H1 (cell line): Measurements from ENCODE around the gene TMEM129.

Experiments
- ASH2L ChIP-seq: fragments of 200-600, 300-600 bp; sonication (generic); IDR thresholded peaks from one replicate; pipeline ENCODE4 v1.7.1; 2017; ENCODE audit warnings: low read length
- TF ChIP-seq, protein P1 (sequence below), 3 experiments: IDR thresholded peaks; 1 replicate in 2 of 3; 2 replicates in 1 of 3; pipeline versions ENCODE4 v1.5.1 to v1.6.1; 2011; ENCODE audit warnings: low read length in 3 of 3, mild to moderate bottlenecking in 3 of 3, inconsistent platforms in 2 of 3, low read depth in 1 of 3, moderate library complexity in 1 of 3; ENCODE audit not compliant: insufficient read depth in 1 of 3; ENCODE audit errors: control extremely low read depth in 1 of 3

DNA sequence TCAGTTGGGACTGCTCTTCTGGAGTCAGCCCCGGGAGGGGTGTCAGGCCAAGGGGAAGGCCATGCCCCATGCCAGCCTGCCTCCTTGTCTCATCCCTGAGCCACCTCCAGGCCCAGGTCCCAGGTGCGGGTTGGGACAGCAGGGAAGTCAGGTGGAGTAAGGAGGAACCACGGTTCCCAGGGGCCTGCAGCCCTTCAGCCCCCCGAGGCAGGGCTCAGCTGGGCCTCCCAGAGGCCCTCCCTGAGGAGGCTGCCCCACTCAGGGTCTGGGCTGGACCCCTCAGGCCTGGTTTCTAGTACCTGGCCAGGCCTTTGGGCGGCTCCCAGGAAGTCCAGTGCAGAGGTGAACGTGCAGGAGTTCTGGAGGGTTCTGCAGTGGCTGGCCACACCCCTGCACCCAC lies 48.6 kb upstream of the TMEM129 start:
- TF ChIP-seq, protein P1, sequence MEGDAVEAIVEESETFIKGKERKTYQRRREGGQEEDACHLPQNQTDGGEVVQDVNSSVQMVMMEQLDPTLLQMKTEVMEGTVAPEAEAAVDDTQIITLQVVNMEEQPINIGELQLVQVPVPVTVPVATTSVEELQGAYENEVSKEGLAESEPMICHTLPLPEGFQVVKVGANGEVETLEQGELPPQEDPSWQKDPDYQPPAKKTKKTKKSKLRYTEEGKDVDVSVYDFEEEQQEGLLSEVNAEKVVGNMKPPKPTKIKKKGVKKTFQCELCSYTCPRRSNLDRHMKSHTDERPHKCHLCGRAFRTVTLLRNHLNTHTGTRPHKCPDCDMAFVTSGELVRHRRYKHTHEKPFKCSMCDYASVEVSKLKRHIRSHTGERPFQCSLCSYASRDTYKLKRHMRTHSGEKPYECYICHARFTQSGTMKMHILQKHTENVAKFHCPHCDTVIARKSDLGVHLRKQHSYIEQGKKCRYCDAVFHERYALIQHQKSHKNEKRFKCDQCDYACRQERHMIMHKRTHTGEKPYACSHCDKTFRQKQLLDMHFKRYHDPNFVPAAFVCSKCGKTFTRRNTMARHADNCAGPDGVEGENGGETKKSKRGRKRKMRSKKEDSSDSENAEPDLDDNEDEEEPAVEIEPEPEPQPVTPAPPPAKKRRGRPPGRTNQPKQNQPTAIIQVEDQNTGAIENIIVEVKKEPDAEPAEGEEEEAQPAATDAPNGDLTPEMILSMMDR (IDR thresholded peaks at IDR 0.05; ENCODE audit: control extremely low read depth in 1 of 3, insufficient read depth in 1 of 3, low read depth in 1 of 3, low read length in 3 of 3), result no peak
- TF ChIP-seq ASH2L, result no peak
